Measurements from ENCODE around the gene SLC35B4.

The SLC35B4 gene

DNA sequence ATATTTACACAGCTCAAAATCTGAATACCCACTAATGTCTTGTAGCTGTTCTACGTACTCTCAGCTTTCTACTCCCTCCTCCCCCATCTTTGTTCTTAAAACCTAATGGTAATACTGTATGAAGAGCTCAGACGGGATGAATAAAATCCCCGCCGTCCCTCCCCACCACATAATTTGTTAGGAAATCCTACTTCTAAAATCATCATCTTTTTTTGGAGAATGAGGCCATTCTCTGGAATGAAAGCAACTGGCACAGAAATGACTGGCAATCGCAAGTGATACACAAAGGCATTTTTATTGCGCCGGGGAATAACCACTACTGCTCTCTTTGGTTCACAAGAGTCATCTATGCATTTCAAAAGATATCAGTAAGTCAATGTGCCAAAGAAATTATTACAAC is 27.3 kb downstream of the SLC35B4 start:
- DNase-seq = no peak

GRCh38 chr7:134287916-134288659 is 28.6 kb downstream of the SLC35B4 start:
- DNase-seq = no peak

DNA sequence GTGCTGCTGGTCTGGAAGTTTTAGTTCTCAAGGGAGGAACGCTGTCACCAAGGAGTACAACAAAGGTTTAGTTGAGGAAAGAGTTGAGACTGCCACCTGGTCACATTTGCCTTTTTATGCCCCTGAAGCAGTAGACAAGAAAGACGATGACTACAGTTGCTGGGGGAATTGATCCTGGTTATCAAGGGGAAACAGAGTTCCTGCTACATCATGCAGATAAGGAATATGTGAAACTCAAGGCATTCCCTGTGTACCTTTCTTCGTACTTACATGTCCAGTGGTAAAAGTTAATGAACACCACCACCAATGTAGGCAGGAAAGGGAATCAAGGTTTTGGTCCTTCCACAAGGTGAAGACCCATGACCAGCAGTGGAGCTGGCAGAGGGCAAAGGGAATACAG is 31.8 kb downstream of the SLC35B4 start:
- DNase-seq = no peak

GRCh38 chr7:134284011-134284410 is 32.7 kb downstream of the SLC35B4 start:
- DNase-seq = no peak

DNA sequence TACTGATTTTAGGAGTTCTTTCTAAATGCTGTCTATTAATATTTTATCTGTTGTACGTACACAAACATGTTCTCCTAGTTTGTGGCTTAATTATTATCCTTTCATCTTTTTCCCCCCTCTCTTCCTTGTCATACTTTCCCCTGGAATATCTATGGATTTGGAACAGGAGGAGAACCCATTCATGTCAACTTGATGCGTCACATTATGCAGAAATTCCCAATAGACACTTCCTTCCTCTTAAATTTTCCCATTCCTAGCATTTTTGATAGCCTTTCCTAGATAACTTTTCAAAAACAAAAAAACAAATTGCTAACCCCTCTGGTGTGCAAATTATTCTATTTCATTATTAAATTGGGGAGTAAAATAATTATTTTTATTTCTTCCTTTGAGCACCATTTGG is 36.2 kb downstream of the SLC35B4 start:
- no peak for DNase-seq

- no peak for DNase-seq
Measured at GRCh38 chr7:134279898-134280297, 36.8 kb downstream of the SLC35B4 start.

DNA sequence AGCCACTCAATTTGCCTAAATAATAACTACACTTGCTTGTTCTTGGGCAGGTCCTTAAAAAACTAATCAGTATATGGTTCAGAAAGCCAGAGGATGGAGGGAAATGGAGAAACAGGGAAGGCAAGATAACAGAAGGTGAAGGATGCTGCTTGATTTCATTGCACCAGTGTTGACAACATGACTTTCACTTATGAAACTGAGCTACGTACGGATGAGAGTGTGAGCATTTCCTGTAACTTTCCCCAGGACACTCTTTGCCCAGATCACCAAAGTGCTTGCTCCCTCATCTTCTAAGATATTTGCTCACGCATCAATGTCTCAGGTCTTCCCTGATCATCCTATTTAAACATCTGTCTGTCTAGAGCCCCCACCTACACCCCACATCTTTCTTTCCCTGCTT is 37.4 kb downstream of the SLC35B4 start:
- no peak for DNase-seq

DNA sequence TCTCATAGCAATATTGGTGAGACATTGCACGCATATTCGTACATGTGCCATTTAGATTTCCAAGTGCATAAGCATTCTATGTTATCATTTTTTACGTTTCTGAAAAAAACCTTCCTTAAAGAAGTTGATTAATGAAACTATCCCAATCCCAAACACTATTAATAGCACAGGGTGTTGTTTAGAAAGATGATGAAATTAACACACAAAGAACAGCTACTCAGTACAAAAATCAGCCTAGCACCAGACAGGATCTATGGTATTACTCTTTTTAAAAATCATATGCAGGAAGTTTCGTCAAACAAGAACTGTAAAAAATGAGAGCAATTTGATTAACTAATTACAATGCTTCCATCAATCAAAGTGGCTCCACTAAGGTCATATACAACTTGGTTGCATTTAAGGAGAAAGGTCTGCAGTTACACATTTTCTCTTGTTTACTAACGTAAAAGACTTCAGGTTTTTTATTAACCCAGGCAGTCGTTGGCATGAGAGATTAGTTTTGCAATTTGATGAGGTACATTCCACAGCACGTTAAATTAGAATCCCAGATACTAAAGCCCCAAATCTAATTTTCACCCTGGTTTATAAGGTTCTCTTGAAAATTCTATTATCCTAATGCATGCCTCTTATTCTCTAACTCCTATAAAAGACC is 38.1 kb downstream of the SLC35B4 start:
- no peak for DNase-seq

DNA sequence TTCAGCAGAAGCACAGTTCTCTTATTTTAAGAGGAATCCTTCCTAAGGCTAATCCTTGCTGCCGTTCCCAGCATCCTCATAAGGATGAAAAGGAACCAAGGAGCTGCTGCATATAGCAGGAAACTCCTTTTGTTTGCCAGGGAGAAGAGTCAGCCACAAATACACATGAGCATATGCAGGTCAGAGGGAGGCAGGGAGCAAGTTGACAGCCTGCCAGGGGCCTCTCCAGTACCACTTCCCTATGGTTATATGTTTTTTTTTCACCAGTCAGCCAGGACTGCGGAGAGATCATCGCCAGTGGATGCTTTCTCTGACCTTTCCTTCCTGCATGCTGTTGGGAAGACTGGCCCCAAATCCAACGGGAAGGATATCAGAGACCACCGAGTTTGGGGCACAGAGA is 39.8 kb downstream of the SLC35B4 start:
- DNase-seq = no peak

GRCh38 chr7:134262322-134262721 is 54.4 kb downstream of the SLC35B4 start:
- no peak for DNase-seq

GRCh38 chr7:134255814-134256213 is 60.9 kb downstream of the SLC35B4 start:
- no peak for DNase-seq

DNA sequence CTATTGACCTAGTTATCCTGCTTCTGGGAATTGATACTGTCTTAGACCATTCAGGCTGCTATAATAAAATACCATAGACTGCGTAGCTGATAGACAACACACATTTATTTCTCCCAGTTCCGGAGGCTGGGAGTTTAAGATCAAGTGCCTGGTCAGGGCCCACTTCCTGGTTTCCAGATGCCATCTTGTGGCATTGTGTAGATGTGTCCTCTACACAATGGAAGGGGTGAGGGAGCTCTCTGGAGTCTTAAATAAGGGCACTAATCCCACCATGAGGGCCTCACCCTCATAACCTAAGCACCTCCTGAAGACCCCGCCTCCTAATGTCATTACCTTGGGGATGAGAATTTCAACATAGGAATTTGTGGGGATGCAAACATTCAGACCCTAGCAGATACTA is 62.4 kb downstream of the SLC35B4 start:
- DNase-seq = no peak

DNA sequence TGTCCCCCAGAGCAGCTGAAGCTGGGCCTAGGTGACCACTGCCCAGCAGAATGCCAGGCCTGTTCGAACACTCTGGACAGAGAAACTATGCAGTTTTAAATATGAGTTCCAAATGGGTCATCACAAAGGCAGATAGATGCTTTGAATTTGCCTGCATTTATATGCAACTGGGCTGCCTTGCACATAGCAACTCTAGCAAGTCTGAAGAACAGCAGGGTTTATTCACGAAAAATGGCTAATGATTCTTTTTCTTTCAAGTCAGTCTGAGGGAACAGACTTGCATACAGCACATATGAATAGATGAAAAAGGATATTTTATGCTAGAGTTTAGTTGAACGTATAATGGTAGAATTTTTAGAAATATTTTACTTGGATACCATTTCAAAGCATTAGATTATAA is 68.5 kb downstream of the SLC35B4 start:
- DNase-seq = no peak

GRCh38 chr7:134246761-134247160 is 70.0 kb downstream of the SLC35B4 start:
- DNase-seq = no peak

DNA sequence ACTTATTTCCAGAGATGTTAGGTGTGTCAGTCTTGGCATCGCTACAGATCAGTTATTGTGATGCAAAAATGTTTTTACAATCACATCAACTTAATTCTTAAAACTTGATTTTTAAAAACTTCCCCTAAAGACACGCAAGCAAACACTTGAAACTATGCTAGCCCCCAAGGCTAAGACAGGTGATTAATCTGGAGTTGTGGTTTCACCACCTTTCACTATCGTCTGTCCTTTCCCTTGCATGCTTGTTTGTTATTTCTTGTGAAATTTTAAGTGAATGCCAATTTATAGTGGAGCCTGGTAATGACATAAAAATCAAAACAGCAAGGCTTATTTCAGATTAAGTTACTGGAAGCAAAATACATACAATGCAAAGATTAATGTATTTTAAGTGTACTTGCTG is 70.4 kb downstream of the SLC35B4 start:
- DNase-seq = no peak

DNA sequence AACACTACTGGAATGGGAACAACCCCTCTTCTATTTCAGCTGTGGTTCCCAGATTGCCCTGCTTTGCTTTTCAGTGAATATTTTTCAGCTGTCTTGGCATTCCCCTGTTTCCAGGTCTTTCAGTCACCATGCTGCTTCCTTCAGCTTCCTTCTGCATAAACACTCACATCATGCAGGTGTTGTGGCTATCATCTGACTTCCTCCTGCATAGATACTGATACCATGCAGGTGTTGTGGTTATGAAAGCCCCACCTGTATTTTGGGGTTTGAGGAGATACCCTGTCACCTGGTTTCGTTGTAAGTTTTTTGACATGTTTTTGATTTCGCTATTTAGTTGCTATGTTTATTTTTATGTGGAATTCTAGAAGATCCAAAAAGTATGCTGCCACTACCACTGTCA is 71.5 kb downstream of the SLC35B4 start:
- no peak for DNase-seq
